SK-N-SH (cell line): ENCODE measurements around the gene MEF2C. TPM values are rescaled to one million over a fixed set of nuclear protein-coding genes. Genes with fewer than 3 reads are reported as not detected.
A peak's percentile ranks its signal among the peaks of the same experiment; 100 is the strongest.

Experiments used
- CTCF ChIA-PET: fragments of 300-600, 350-600 bp; formaldehyde crosslinking; extraction: SDS; loops from one replicate; lab custom pipeline; 2021; lab: Yijun Ruan, JAX
- POLR2A ChIA-PET: fragments of 350-600 bp; sonication (Branson Sonifier 250); formaldehyde crosslinking; extraction: SDS; loops from one replicate; lab custom pipeline; 2020; ENCODE audit warnings: antibody characterized with exemption, inconsistent platforms; lab: Yijun Ruan, JAX
- DNase-seq: peaks from one replicate; pipeline ENCODE4 v3.0.0; 2012
- H2AFZ ChIP-seq: fragments of 200-600 bp; sonication (generic); 2 replicates; pipeline ENCODE4 v1.8.1; 2016; ENCODE audit warnings: antibody characterized with exemption, mild to moderate bottlenecking, low read depth
- H3F3A ChIP-seq: fragments of 200-600 bp; sonication (generic); replicated peaks from 2 replicates; pipeline ENCODE3; 2016; ENCODE audit warnings: antibody characterized with exemption, mild to moderate bottlenecking; ENCODE audit not compliant: insufficient read depth
- H3K27ac ChIP-seq, 2 experiments: fragments of 200-500 bp in 1 of 2; fragments of 200-600 bp in 1 of 2; sonication (Bioruptor generic) in 1 of 2; sonication (generic), shearing (Covaris generic) in 1 of 2; 2 replicates each; pipeline versions ENCODE4 v1.5.1 to v1.6.1; 2014 to 2016; ENCODE audit warnings: low read depth in 2 of 2, inconsistent platforms in 1 of 2, low read length in 1 of 2, mild to moderate bottlenecking in 1 of 2, mixed read lengths in 1 of 2
- H3K27me3 ChIP-seq: fragments of 200-600 bp; sonication (generic), shearing (Covaris generic); 2 replicates; pipeline ENCODE4 v1.6.1; 2016; ENCODE audit warnings: mixed run types; ENCODE audit not compliant: insufficient read depth
- H3K36me3 ChIP-seq, 2 experiments: fragments of 200-500 bp in 1 of 2; fragments of 200-600 bp in 1 of 2; sonication (Bioruptor generic) in 1 of 2; sonication (generic) in 1 of 2; replicated peaks in 1 of 2; 2 replicates each; pipeline versions ENCODE3 to v1.5.1; 2014 to 2016; ENCODE audit warnings: low read length in 1 of 2, mild to moderate bottlenecking in 1 of 2; ENCODE audit not compliant: insufficient read depth in 2 of 2, control insufficient read depth in 1 of 2
- H3K4me1 ChIP-seq, 2 experiments: fragments of 200-500 bp in 1 of 2; fragments of 200-600 bp in 1 of 2; sonication (Bioruptor generic) in 1 of 2; sonication (generic), shearing (Covaris generic) in 1 of 2; 2 replicates each; pipeline versions ENCODE4 v1.5.1 to v1.6.1; 2014 to 2016; ENCODE audit warnings: low read depth in 1 of 2, low read length in 1 of 2, mixed run types in 1 of 2; ENCODE audit not compliant: insufficient read depth in 2 of 2, control insufficient read depth in 1 of 2
- H3K4me2 ChIP-seq: fragments of 200-600 bp; sonication (generic), shearing (Covaris generic); 2 replicates; pipeline ENCODE4 v1.6.1; 2017; ENCODE audit warnings: mixed run types
- H3K4me3 ChIP-seq, 2 experiments: fragments of 200-500 bp in 1 of 2; fragments of 200-600 bp in 1 of 2; sonication (Bioruptor generic) in 1 of 2; sonication (generic), shearing (Covaris generic) in 1 of 2; 2 replicates each; pipeline versions ENCODE4 v1.5.1 to v1.8.1; 2014 to 2016; ENCODE audit warnings: low read depth in 2 of 2, inconsistent platforms in 1 of 2, low read length in 1 of 2, mild to moderate bottlenecking in 1 of 2, mixed read lengths in 1 of 2, moderate library complexity in 1 of 2
- H3K79me2 ChIP-seq: fragments of 200-600 bp; sonication (generic); 2 replicates; pipeline ENCODE4 v1.8.1; 2017; ENCODE audit warnings: mild to moderate bottlenecking; ENCODE audit not compliant: insufficient read depth
- H3K9ac ChIP-seq: fragments of 200-600 bp; sonication (generic); 2 replicates; pipeline ENCODE4 v1.6.1; 2017; ENCODE audit warnings: mixed run types
- H3K9me2 ChIP-seq: fragments of 200-600 bp; sonication (generic); 2 replicates; pipeline ENCODE4 v1.6.1; 2017; ENCODE audit warnings: mixed run types
- H3K9me3 ChIP-seq: fragments of 200-600 bp; sonication (generic); 2 replicates; pipeline ENCODE4 v1.6.1; 2017; ENCODE audit warnings: mixed run types, mild to moderate bottlenecking, moderate library complexity
- H4K20me1 ChIP-seq: fragments of 200-600 bp; sonication (generic); 2 replicates; pipeline ENCODE4 v1.6.1; 2017; ENCODE audit warnings: mild to moderate bottlenecking, mixed run types; ENCODE audit not compliant: insufficient read depth
- FOXJ3 ChIP-seq: sonication (generic); formaldehyde crosslinking; IDR thresholded peaks from 2 replicates; pipeline ENCODE4 v1.5.1; 2020; ENCODE audit warnings: mild to moderate bottlenecking, missing genetic modification reagents
- MEF2A ChIP-seq: IDR thresholded peaks from 2 replicates; pipeline ENCODE4 v1.4.0; 2012; ENCODE audit warnings: low read depth, borderline replicate concordance
- NRF1 ChIP-seq: IDR thresholded peaks from 2 replicates; pipeline ENCODE4 v1.6.1; 2012; ENCODE audit warnings: low read depth, mild to moderate bottlenecking, low read length
- RCOR1 ChIP-seq: fragments of 150-350 bp; IDR thresholded peaks from 2 replicates; pipeline ENCODE4 v1.6.1; 2017; ENCODE audit warnings: antibody characterized with exemption, low read length
- REST ChIP-seq: IDR thresholded peaks from 2 replicates; pipeline ENCODE4 v1.6.1; 2012; ENCODE audit warnings: mild to moderate bottlenecking, low read depth, low read length, moderate library complexity
- RFX5 ChIP-seq: IDR thresholded peaks from 2 replicates; pipeline ENCODE4 v1.6.1; 2012; ENCODE audit warnings: mild to moderate bottlenecking, improper control_type of control experiment, low read length
- TAF1 ChIP-seq: IDR thresholded peaks from 2 replicates; pipeline ENCODE4 v1.6.1; 2012; ENCODE audit warnings: low read depth, mild to moderate bottlenecking, low read length, moderate library complexity, borderline replicate concordance
- TCF12 ChIP-seq: IDR thresholded peaks from 2 replicates; pipeline ENCODE4 v1.4.0; 2012
- TEAD4 ChIP-seq: IDR thresholded peaks from 2 replicates; pipeline ENCODE4 v1.4.0; 2012; ENCODE audit warnings: mild to moderate bottlenecking, borderline replicate concordance; ENCODE audit not compliant: insufficient read depth
- USF2 ChIP-seq: fragments of 150-350 bp; IDR thresholded peaks from 2 replicates; pipeline ENCODE4 v1.6.1; 2017; ENCODE audit warnings: antibody characterized with exemption, low read length, low read depth, borderline replicate concordance
- WGBS: methylation state at CpG from one replicate; pipeline ENCODE4 v1.1.6; 2017; ENCODE audit warnings: low lambda C conversion rate; 5-methylcytosine and 5-hydroxymethylcytosine counted together
- polyA plus RNA-seq, 3 experiments: library from polyadenylated mRNA; depleted of rRNA; stranded (reverse); fragments of >200 nt; gene quantifications; 2 replicates each; pipeline ENCODE4 v1.2.3, GENCODE V29; 2012

The MEF2C gene
- polyA plus RNA-seq, 1 of the 3 experiments (the other 2 are of a cell fraction): 1.2 TPM

GRCh38 chr5:88736494-88736893, 146.5 kb downstream of the MEF2C start:
- Histone ChIP-seq H3K4me2 (no peak overlapping the region), H3K9ac (no peak overlapping the region), H3K4me3 (no peak overlapping the region), H3K9me3 (no peaks in the 10 kb centered on the region), H3F3A (no peaks in the 10 kb centered on the region), H3K9me2 (no peaks in the 10 kb centered on the region), H3K79me2 (no peaks in the 10 kb centered on the region), H2AFZ (no peak overlapping the region), H4K20me1 (no peaks in the 10 kb centered on the region), H3K4me1 (peaks cover 0 to 5% of the 10 kb centered on the region in 2 experiments; a peak in 2 of 4 replicates), H3K27ac (no peak overlapping the region), H3K36me3 (no peaks in the 10 kb centered on the region), H3K27me3 (no peaks in the 10 kb centered on the region)
- TF ChIP-seq TAF1 (no peak), USF2 (no peak), TEAD4 (no peak), REST (no peak), RFX5 (no peak), FOXJ3 (CRISPR knock-in tag) (no peak), NRF1 (no peak), RCOR1 (no peak)
- DNase-seq: no peak
- CTCF ChIA-PET: interaction anchor here (7.3 kb wide), 1 partner anchor 8 kb away, joined by 41 read pairs; no protein-coding TSS in a partner anchor
- POLR2A ChIA-PET: no interaction called here
- 87% methylated on average over 1 of the region's 2 CpGs for WGBS

- DNase-seq: no peak
- CTCF ChIA-PET: interaction anchor here (1.5 kb wide), 1 partner anchor 1530 kb away, joined by 7 read pairs; no protein-coding TSS in a partner anchor
- Histone ChIP-seq H3K9me2 (no peaks in the 10 kb centered on the region), H3K27ac (no peak overlapping the region), H3F3A (no peaks in the 10 kb centered on the region), H3K27me3 (no peaks in the 10 kb centered on the region), H2AFZ (peak overlapping the region; percentile 47; the same call in 1 of the 2 replicates), H3K4me1 (peaks cover 0 to 11% of the 10 kb centered on the region in 2 experiments; a peak in 2 of 4 replicates), H3K79me2 (no peaks in the 10 kb centered on the region), H3K4me2 (no peak overlapping the region), H3K9ac (no peak overlapping the region), H3K9me3 (no peaks in the 10 kb centered on the region), H3K36me3 (no peaks in the 10 kb centered on the region), H4K20me1 (no peaks in the 10 kb centered on the region), H3K4me3 (no peak overlapping the region)
- POLR2A ChIA-PET: no interaction called here
- no peak for TF ChIP-seq MEF2A
- no peak for TF ChIP-seq TCF12
- WGBS: 92% methylated on average over 7 of the region's 7 CpGs
These were observed 148.0 kb downstream of the MEF2C start for GRCh38 chr5:88734983-88735382.
